Testis (tissue), 2 donors: Measurements from ENCODE around the gene TMEM272.

Experiments
- CTCF ChIP-seq, 3 experiments: fragments of 450-650 bp in 2 of 3; fragments of 200-600 bp in 1 of 3; sonication (generic) in 1 of 3; IDR thresholded peaks; one replicate each; pipeline ENCODE4 v1.5.1; 2016 to 2019; ENCODE audit warnings: antibody characterized with exemption in 3 of 3, mild to moderate bottlenecking in 2 of 3, moderate library complexity in 1 of 3
- POLR2A ChIP-seq: fragments of 450-650 bp; IDR thresholded peaks from one replicate; pipeline ENCODE4 v1.6.1; 2017; ENCODE audit warnings: antibody characterized with exemption, mild to moderate bottlenecking, moderate library complexity

- TF ChIP-seq CTCF (IDR thresholded peaks at IDR 0.05), result no peak
- TF ChIP-seq POLR2A, result no peak
Observed at GRCh38 chr13:51865838-51866237, 20.9 kb upstream of the TMEM272 start.
